NCI-H1694 (cell line): Measurements from ENCODE around the gene AP4E1.
A peak's percentile ranks its signal among the peaks of the same experiment; 100 is the strongest.
"Not testable (repeated sequence)": the region's sequence is repeated elsewhere in the genome, so short reads cannot be mapped to it uniquely, and the experiment has no call there.

Source experiments
- DNase-seq: peaks from one replicate; lab custom pipeline; 2025; lab: John Stamatoyannopoulos, UW

Gene AP4E1

GRCh38 chr15:50908209-50909009 is at the start of gene AP4E1:
TSS of gene AP4E1 (plus strand) at chr15:50908683. CDS start at chr15:50908779, 96 bp downstream.
- peak; percentile 72 for DNase-seq

DNA sequence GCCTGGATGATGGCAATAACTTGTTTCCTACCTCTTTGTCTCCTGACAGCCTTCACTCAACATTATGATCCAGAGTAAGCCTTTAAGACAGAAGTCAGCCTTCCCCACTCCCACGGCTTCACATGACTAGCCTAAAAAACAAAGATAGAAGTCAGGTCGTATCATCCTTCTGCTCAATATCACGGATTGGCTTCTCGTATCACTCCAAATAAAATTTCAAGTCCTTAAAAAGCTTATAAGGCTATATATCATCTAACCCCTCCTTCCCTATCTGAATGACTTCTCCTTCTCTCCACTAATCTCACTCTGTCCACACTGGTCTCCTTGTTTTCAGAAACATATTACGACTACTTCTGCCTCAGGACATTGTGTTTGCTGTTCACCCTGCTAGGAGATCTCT is 47.7 kb upstream of the AP4E1 start:
- DNase-seq, result no peak

DNA sequence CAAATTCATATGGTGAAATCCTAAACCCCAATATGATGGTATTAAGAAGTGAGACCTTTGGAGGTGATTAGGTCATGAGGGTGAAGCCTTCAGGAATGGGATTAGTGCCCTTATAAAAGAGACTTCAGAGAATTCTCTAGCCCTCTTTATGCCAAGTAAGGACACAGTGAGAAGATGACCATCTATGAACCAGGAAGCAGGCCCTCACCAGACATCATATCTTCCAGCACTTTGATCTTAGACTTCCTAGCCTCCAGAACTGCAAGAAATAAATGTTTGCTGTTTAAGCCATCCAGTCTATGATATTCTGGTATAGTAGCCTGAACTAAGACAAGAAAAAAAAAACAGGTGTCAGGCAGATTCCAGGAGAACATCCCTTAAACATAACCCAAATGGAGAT is 45.9 kb upstream of the AP4E1 start:
- DNase-seq, result no peak

GRCh38 chr15:50864873-50865272 is 43.6 kb upstream of the AP4E1 start:
- no peak for DNase-seq

DNA sequence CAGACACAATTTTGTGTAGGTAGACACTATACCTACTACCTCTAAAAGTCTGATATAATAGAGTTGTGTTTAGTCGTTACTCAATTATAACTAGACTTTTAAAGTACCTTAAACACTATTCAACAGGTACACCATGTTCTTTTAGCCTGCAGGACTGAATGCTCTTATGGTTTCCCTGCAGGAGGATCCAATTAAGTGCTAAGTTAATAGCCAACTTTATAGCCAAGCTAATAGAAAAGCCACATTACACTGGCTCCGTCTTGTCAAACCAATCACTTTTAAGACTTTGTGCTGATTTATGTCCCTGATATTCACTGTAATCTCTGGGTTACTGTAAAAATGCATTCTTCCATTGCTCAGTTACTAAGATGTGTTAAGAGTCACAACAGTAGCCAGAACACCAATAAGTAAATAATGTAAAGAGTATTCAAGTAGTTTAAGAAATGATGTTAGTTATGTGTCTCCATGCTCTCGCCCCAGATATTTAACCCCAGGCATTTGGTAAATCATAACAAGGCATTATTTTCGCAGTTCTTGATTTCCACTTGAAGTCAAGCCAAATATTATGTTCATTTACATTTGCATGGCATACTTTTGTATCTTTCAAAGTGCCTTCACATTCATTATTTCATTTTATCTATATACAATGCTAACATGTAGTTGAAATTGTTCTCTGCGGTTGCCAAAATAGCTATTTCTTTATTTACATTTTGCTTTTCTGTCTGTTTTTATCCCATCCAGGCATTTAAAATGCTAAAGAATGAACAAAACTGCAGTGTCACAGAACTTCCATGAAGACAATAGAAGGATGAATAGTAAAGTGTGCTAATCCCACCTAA is 42.7 kb upstream of the AP4E1 start:
- no peak for DNase-seq

GRCh38 chr15:50871832-50872231 is 36.7 kb upstream of the AP4E1 start:
- no peak for DNase-seq

- DNase-seq, result no peak
These were observed 35.6 kb upstream of the AP4E1 start for GRCh38 chr15:50872832-50873426.

DNA sequence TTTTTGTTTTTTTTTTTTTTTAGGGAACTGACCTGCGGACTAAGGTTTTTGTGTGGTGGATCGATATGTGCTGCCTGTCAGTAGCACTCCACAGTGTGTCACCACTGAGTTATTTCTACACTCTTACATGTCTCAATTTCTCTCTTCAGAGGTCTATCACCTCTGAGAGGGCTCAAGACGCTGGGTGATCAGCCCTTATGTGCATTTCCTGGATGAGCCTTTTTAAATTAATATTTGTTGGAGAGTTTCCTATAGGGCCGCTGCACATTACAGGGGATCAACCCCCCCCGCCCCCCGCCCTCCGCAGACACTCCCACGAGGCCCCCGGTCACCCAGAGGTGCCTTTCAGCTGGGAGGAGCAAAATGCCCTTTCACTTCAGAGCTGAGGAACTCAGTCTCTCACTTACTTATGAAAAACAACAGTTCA is 34.5 kb upstream of the AP4E1 start:
- DNase-seq, result no peak

GRCh38 chr15:50875238-50875637 is 33.2 kb upstream of the AP4E1 start:
- DNase-seq, result not testable (repeated sequence)

- DNase-seq, result no peak
These were observed 32.1 kb upstream of the AP4E1 start for GRCh38 chr15:50876260-50876988.

- DNase-seq, result peak; percentile 82
These were observed 31.5 kb upstream of the AP4E1 start for GRCh38 chr15:50876989-50877360.

DNA sequence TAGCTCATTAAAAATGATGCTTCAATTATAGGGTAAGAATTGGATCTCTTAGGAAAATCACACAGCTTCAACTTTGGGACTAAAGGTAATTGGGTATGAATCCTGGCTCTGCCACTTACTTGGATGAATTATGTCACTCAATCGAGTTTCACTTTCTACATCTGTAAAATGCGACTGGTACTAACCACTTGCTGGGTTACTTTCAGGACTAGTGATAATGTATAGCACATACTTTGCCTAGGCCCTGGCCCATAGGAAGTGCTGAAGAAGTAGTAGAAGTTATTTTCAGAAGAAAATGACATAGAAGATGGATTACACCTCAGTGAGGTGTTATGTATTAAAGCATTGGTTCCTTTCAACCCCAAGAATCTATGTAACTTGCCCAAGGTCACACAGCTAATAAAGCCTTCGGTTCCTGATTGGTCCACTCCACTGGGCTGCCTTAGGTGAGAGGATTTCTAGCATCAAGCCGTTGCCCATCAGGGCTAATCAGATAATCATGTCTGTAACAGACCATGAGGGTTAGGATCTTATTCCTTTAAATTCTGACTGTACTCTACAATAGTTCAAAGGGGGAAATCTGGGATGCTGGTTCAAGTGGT is 29.4 kb upstream of the AP4E1 start:
- DNase-seq, result no peak

- DNase-seq, result no peak
These were observed 28.3 kb upstream of the AP4E1 start for GRCh38 chr15:50880206-50880605.

DNA sequence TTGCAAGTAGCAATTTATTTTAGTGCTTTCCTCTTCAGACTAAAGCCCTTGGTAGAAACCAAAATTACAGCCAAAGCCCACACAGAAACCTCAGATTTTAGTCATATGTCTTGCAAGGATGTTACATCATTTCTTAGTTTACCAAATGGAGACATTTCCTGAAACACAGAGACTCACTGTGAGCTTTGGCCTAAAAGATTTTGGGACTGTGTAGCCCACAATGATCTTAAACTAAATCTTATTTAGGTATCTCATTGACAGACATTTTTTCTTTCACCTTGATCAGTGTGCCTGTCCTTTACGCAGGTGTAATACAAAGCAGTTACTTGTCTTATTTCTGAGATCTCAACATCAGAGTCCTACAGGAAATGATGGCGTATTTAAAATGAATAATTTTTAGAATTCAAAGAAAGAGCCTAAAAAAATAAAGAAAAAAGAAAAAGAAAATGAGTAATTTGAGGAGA is 27.8 kb upstream of the AP4E1 start:
- DNase-seq, result no peak

DNA sequence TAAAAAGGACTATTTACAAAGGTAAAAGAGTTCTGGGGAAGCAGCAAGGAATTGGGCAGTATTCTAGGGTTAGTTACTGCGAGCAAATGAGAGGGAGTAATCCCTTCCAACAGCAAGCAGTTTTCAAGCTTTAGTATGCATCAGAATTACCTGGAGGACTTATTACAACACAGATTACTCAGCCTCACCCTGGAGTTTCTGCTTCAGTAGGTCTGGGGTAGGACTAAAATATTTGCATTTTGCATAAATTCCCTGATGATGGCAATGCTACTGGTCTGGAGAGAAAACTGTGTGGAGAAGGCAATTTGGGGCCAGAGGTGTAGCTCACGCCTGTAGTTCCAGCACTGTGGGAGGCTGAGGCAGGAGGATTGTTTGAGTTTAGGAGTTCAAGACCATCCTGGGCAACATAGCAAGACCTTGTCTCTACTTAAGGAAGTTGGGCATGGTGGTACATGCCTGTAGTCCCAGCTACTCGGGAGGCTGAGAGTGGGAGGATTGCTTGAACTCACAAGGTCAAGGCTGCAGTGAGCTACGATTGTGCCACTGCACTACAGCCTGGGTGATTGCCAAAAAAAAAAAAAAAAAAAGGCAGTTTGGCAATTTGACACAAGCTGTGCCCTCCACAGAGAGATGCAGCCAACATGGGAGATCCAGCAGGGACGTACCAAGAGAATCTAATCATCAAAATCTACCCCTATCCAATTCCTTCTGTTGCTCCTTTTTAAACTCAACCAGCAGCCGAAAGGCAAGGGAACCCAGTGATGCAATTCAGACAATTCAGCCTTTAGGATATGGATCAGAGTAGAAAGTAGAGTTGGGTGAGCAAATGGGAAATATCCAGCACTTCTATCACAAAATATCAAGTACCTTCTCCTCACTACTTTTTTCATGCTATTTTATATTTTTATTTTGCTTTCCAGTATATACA is 27.1 kb upstream of the AP4E1 start:
- peak; percentile 21 for DNase-seq

DNA sequence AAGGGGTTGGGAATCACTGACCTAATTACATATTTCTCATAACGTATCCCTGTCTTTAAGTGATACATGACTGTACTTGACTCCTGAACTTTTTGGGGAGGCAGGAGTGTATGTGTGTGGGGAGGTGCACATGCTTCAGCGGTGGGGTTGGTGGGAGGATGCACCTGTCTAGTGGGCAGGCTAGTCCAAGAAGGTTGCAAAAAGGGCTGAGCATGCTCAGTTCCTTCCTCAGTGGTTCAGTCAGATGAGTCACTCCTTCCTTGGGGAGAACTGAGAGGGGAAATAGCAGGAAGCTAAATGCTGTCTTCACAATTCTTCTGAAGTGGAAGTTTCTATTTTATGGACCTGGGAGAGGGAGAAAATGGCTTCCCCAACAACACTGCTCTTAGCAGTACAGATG is 24.6 kb upstream of the AP4E1 start:
- DNase-seq, result no peak

DNA sequence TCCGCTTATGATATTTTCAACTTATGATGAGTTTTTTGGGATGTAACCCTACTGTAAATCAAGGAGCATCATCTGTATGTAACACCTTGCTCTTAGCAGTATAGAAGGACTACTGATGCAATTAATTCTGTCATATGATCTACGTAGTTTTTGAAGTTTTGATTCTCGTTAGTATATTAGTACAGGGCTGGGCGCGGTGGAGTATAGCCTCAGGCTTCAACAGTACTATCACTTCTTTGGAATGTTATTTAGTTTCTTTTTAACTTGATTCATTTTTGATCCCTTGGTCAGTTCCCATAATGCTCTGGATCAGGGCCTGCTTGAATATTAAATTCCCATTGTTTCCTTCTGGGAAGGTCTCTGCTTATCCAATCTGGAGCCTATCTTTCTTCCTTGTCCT is 23.9 kb upstream of the AP4E1 start:
- DNase-seq, result no peak

GRCh38 chr15:50886139-50886467 is 22.4 kb upstream of the AP4E1 start:
- DNase-seq, result no peak

- DNase-seq, result no peak
These were observed 21.7 kb upstream of the AP4E1 start for GRCh38 chr15:50886611-50887345.

DNA sequence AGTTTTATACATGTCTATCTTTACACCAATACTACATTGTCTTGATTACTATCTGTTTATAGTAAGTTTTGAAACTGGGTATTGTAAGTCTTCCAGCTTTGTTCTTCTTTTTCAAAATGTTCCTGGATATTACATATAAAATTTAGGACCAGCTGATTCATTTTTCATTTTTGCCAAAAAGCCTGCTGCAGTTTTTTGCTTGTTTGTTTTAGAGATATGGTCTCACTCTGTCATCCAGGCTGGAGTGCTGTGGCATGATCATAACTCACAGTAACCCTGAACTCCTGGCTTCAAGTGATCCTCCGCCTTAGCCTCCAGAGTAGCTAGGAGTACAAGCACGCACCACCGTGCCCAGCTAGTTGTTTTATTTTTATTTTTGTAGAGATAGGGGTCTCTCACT is 20.4 kb upstream of the AP4E1 start:
- no peak for DNase-seq
